GM23338 (cell line): ENCODE results near the gene CPM. TPM values are rescaled to one million over a fixed set of nuclear protein-coding genes. Genes with fewer than 3 reads are reported as not detected.

Experiments used
- ATAC-seq: fragments of 200-7000 bp; cut with Tn5 transposase; 3 replicates; pipeline ENCODE4 v1.9.1; 2020
- DNase-seq: peaks from one replicate; pipeline ENCODE4 v3.0.0-alpha.2; 2015; ENCODE audit warnings: low spot score
- H2AFZ ChIP-seq: fragments of 200-600 bp; sonication (generic); 2 replicates; pipeline ENCODE4 v1.8.0; 2016; ENCODE audit warnings: antibody characterized with exemption, mild to moderate bottlenecking, moderate library complexity
- H3F3A ChIP-seq: fragments of 200-600 bp; sonication (generic); replicated peaks from 2 replicates; pipeline ENCODE4 v1.8.0; 2017; ENCODE audit warnings: antibody characterized with exemption, mixed run types, low read depth
- H3K27ac ChIP-seq: fragments of 200-600 bp; sonication (generic); 2 replicates; pipeline ENCODE4 v1.6.1; 2016; ENCODE audit warnings: low read depth
- H3K27me3 ChIP-seq: fragments of 200-600 bp; sonication (generic); 2 replicates; pipeline ENCODE4 v1.8.0; 2016; ENCODE audit warnings: mild to moderate bottlenecking, mixed run types, moderate library complexity; ENCODE audit not compliant: insufficient read depth
- H3K36me3 ChIP-seq: fragments of 200-600 bp; sonication (generic); 2 replicates; pipeline ENCODE4 v1.8.0; 2016; ENCODE audit warnings: mild to moderate bottlenecking; ENCODE audit not compliant: insufficient read depth
- H3K4me1 ChIP-seq: fragments of 200-600 bp; sonication (generic); 2 replicates; pipeline ENCODE4 v1.8.0; 2016; ENCODE audit warnings: mild to moderate bottlenecking, moderate library complexity; ENCODE audit not compliant: insufficient read depth
- H3K4me2 ChIP-seq: fragments of 200-600 bp; sonication (generic); 2 replicates; pipeline ENCODE4 v1.7.1; 2017; ENCODE audit warnings: mixed run types
- H3K4me3 ChIP-seq: fragments of 200-600 bp; sonication (generic); 2 replicates; pipeline ENCODE4 v1.6.1; 2016; ENCODE audit warnings: mixed run types
- H3K79me2 ChIP-seq: fragments of 200-600 bp; sonication (generic); replicated peaks from 2 replicates; pipeline ENCODE4 v1.8.0; 2017; ENCODE audit warnings: mild to moderate bottlenecking; ENCODE audit not compliant: insufficient read depth
- H3K9me2 ChIP-seq: fragments of 200-600 bp; sonication (generic); 2 replicates; pipeline ENCODE4 v1.8.0; 2017; ENCODE audit not compliant: insufficient read depth
- H4K20me1 ChIP-seq: fragments of 200-600 bp; sonication (generic); replicated peaks from 2 replicates; pipeline ENCODE4 v1.8.0; 2017; ENCODE audit warnings: mild to moderate bottlenecking; ENCODE audit not compliant: insufficient read depth
- H3K27ac Mint-ChIP-seq: 2 replicates; pipeline ENCODE4 v1.8.0; 2020; ENCODE audit warnings: inconsistent platforms, mild to moderate bottlenecking, moderate library complexity, mixed read lengths
- H3K27me3 Mint-ChIP-seq: 3 replicates; pipeline ENCODE4 v1.8.0; 2022; ENCODE audit warnings: low read depth, mild to moderate bottlenecking, moderate library complexity, mixed read lengths, inconsistent platforms; ENCODE audit not compliant: insufficient read depth, poor library complexity
- H3K36me3 Mint-ChIP-seq: 3 replicates; pipeline ENCODE4 v1.8.0; 2021; ENCODE audit warnings: low read depth, mild to moderate bottlenecking, inconsistent platforms, moderate library complexity, mixed read lengths
- H3K4me1 Mint-ChIP-seq: 3 replicates; pipeline ENCODE4 v1.8.0; 2020; ENCODE audit warnings: mild to moderate bottlenecking, inconsistent platforms, mixed read lengths
- H3K4me3 Mint-ChIP-seq: 3 replicates; pipeline ENCODE4 v1.8.0; 2021; ENCODE audit warnings: moderate library complexity, mild to moderate bottlenecking, inconsistent platforms, mixed read lengths
- H3K9me3 Mint-ChIP-seq: 3 replicates; pipeline ENCODE4 v1.8.0; 2020; ENCODE audit warnings: moderate library complexity, mild to moderate bottlenecking, inconsistent platforms, mixed read lengths
- CTCF ChIP-seq, 2 experiments: fragments of 200-600 bp in 1 of 2; sonication (generic) in 1 of 2; conservative IDR thresholded peaks; 2 replicates each; pipeline versions ENCODE4 v1.5.1 to v1.6.1; 2016 to 2017; ENCODE audit warnings: antibody characterized with exemption in 2 of 2, low read depth in 2 of 2, mild to moderate bottlenecking in 2 of 2, moderate library complexity in 1 of 2
- ETS1 ChIP-seq: IDR thresholded peaks from 2 replicates; pipeline ENCODE4 v1.6.1; 2016; ENCODE audit warnings: antibody characterized with exemption
- JUNB ChIP-seq: IDR thresholded peaks from one replicate; pipeline ENCODE4 v1.6.1; 2016; ENCODE audit warnings: antibody characterized with exemption; ENCODE audit not compliant: unreplicated experiment
- ZNF462 ChIP-seq: fragments of 250-450 bp; sonication (Bioruptor Pico); IDR thresholded peaks from 2 replicates; pipeline ENCODE4 v1.5.0; 2020; ENCODE audit warnings: mild to moderate bottlenecking, moderate library complexity
- polyA plus RNA-seq: library from polyadenylated mRNA; unstranded; fragments of >200 nt; fragmentation: Nextera tagmentation; extraction: Ambion mirVana; gene quantifications from 2 replicates; pipeline ENCODE4 v1.2.1, GENCODE V29; 2016
- total RNA-seq: library from RNA; depleted of rRNA; stranded (reverse); fragments of >200 nt; shearing (Covaris generic); gene quantifications from 2 replicates; pipeline ENCODE4 v1.2.3, GENCODE V29; 2014

CPM gene
- total and polyA plus RNA-seq, 2 experiments from 2014 or later, result 0.37 to 5.8 TPM

GRCh38 chr12:68972595-68972994 lies 39.6 kb upstream of the CPM start:
- peaks cover under 1% of the 10 kb centered on the region; the same call in 1 of the 3 replicates for H3K4me1 Mint-ChIP-seq
- no peak overlapping the region for H3K27ac Mint-ChIP-seq
- TF ChIP-seq JUNB (no peak), CTCF (conservative IDR thresholded peaks at IDR 0.05; ENCODE audit: low read depth in 2 of 2) (no peak), ETS1 (no peak), ZNF462 (CRISPR knock-in tag) (no peak)
- no peak overlapping the region for H3K4me2 ChIP-seq
- H3K27me3 Mint-ChIP-seq, result no peaks in the 10 kb centered on the region
- H3K9me3 Mint-ChIP-seq, result no peaks in the 10 kb centered on the region
- H3K27ac ChIP-seq, result no peak overlapping the region
- no peak overlapping the region for H3K4me3 ChIP-seq
- peaks cover 1% of the 10 kb centered on the region; the same call in 1 of the 2 replicates for H3K4me1 ChIP-seq
- H3F3A ChIP-seq, result no peaks in the 10 kb centered on the region
- H3K36me3 ChIP-seq, result no peaks in the 10 kb centered on the region
- ATAC-seq (no peak), DNase-seq (no peak)
- no peaks in the 10 kb centered on the region for H3K36me3 Mint-ChIP-seq
- no peaks in the 10 kb centered on the region for H3K27me3 ChIP-seq
- H3K79me2 ChIP-seq, result no peaks in the 10 kb centered on the region
- no peak overlapping the region for H2AFZ ChIP-seq
- H4K20me1 ChIP-seq, result no peaks in the 10 kb centered on the region
- H3K4me3 Mint-ChIP-seq, result no peak overlapping the region
- no peaks in the 10 kb centered on the region for H3K9me2 ChIP-seq
